NCI-H1092 treated with DMSO at 0.1 percent for 48 hours (cell line): Measurements from ENCODE around the gene HMGXB3.

Experiments used
- DNase-seq: peaks from one replicate; lab custom pipeline; 2025; lab: John Stamatoyannopoulos, UW

Gene HMGXB3

DNA sequence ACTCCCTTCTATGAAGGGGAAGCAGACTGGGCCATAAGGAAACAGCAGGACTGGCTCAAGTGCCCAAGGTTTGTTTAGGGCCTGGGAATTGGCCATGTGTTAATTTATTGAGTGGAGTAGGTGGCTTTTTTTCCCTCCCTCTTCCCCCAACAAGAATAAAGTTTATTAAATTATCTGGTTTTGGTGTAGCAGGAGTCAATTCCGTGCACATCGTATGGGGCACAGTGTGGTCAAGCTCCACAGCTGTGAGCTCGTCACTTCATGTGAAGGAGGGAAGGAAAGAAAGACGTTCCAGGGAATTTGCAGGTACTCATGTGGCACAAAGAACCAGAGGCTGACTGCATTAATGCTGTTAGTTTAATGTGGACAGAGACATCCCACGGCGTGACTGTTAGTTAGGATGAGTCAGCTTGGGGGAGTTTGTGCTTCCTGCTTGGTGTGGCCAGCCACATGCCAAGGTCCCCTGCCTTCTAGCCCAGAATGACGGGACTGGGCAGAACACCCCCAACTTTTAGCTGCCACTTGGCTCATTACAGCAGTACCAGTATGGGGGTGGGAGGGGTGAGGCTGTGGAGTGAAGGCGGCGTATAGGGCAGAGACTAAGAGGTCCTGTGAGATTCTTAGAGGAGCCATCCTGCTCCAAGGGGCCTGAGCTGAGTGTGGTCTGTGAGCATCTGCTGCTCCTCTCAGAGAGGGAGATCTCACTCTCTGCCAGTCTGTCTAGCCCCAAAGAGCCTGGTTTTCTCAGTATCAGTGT is 52.6 kb downstream of the HMGXB3 start:
- no peak for DNase-seq

DNA sequence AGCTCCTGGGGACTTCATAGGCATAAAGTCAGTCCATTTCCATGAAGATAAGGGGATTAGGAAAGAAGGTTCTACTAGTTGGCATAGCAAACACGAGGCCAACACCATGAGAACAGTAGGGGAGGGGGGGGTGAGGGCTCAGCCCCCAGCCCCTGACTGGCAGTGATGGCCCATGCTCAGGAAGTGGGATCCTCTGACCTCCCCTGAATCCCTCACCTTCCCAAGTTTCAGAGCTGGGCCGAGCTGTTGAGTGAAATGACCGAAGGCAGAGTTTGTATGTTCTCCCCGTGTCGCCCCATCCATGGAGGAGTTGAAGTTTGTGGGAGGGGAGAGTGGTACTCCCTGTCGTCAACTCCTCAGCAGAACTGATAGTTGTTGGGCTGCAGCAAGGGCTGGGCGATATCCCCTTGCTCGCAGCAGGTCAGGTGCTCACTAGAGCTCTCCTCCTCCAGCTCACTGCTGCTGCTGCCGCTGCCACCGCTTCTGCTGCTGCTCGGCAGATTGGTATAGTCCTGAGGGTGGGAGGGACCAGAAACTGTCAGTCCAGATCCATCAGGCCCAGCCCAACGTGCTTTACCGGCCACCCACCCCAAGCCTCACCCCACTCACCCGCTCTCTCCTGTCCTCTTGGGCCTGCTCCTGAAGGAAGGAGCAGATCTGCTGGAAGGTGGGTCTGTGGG is 53.3 kb downstream of the HMGXB3 start:
- DNase-seq = no peak

DNA sequence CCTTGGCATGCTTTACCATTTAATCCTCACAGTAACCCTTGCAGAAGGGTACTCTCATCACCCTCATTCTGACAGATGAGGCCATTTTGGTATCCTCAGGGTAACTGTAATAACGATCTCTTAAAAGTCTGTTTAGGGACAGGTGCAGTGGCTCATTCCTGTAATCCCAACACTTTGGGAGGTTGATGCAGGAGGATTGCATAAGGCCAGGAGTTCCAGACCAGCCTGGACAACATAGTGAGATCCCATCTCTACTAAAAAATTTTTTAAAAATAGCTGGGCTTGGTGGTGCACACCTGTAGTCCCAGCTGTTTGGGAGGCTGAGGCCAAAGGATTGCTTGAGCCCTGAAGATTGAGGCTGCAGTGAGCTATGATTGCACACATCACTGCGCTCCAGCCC is 54.0 kb downstream of the HMGXB3 start:
- DNase-seq = no peak

DNA sequence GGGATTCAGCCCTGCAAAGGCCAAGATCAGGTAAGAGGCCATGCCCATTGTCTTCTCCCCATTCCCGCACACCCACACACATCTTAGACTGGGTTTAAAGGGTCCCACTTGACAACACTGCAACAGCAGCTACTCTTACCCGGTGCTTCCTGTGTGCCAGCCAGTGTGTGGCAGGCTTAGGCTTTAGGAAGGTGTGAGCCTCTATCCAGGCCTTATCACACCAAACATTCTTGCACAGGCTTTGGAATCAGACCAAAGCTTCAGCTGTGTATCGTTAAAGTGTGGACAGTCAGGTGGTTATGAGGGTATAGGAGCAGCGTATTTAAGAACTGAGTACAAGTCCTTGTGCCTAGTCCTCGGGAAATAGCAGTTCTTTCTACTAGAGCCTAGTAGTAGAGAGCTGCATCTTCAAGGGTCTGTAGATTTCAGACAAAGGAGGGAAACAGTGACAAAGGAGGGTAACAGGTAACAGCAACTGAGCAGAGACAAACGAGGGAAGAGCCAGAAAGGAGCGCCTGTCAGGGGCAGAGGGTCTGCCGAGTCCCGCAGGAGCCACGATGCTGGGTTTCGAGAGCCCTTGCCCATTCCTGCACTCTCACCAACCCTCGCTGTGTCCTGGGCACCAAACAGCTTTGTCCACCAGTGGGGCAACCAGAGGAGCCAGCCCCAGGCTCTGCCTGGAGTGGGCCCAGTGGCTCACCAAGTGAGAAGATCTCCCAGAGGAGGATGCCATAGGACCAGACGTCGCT is 55.0 kb downstream of the HMGXB3 start:
- no peak for DNase-seq

DNA sequence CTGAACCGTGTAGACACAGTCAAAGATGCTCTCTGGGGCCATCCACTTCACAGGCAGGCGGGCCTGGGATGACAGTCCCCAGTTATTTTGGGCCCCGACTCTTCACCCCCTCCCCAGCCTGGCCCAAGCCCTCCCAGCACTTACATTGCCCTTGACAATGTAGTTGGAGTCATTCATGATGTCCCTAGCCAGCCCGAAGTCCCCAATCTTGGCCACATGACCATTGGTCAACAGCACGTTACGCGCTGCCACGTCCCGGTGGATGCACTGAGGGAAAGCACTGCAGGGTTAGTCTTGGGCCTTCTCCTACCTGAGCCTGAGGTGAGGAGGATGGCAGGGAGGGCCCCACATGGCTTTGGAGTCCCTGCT is 55.5 kb downstream of the HMGXB3 start:
- DNase-seq = no peak

DNA sequence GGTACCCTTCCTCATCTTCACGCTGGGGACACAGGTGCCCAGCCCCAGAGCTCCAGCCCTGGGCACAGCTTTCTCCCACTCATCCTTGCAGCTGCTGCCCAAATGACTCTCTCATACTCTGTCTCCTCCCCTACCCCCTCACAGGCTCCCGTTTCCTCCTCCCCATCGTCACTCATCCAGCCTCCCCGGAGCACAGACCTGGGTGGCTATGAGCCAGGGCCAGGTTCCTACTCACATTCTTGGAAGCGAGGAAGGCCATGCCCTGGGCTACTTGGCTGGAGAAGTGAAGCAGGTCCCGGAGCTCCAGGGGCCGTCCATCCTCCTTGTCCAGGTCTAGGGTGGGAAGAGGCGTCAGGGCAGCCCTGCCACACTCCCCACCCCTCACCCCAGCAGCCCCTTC is 56.5 kb downstream of the HMGXB3 start:
- DNase-seq = no peak

DNA sequence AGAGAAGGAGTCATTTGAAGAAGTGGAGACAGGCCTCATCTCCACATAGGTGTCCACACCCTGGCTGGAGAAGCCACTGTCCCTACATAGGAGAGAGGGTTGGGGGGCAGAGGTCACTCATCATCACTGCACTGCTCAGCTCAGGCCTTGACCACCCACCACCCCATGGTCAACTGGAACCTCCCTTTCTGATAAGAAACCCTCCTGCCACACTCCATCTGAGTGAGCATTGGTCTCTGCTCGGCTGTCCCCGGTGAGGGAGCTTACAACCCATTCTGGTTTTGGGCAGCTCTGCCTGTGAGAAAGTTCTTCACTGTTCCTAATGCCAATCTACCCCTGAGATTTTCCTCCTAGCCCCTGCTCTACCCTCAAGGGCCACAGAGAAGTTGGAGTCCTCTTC is 57.0 kb downstream of the HMGXB3 start:
- DNase-seq = no peak

DNA sequence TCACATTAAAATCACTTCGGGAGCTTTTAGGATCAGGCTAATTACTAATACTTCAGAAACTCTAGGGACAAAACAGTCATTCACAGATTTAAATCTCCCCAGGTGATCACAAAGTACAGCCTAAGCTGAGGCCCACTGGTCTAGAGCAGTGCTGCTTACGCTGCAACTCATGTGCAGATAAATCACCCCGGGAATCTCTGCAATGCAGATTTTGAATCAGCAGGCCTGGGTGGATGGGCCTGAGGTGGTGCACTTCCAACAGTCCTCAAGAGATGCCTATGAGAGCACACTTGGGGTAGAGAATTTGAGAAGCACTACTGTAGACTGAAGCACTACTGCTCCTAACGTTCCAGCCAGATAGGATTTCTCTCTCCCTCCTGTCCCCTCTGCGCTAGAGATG is 57.5 kb downstream of the HMGXB3 start:
- DNase-seq = no peak

DNA sequence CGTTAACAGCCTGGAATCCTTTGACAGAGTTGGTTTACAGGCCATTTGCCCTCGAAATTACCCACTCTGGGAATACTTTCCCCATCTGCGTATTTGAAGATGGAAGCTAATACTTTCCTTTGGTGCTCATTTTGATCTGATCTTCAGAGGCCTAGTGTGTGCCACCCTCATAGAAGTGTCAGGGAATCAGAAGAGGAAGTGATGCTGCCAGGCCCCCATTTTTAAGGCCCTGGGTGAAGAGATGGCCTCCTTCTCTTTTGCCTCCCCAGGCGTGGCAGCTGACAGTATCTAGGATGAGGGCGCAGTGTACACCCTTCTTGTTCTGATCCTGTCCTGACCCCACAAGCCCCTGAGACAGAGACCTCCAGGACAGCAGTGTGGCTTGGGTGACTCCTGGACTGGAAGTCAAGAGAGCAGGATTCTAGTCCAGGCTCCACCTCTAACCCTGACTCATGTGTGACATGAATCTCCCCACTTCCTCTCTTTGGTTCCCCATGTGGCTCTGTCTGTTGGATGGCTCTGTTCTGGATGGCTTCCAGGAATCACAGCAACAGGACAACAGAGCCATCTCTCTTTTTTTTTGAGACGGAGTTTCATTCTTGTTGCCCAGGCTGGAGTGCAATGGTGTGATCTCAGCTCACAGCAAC is 58.1 kb downstream of the HMGXB3 start:
- no peak for DNase-seq

DNA sequence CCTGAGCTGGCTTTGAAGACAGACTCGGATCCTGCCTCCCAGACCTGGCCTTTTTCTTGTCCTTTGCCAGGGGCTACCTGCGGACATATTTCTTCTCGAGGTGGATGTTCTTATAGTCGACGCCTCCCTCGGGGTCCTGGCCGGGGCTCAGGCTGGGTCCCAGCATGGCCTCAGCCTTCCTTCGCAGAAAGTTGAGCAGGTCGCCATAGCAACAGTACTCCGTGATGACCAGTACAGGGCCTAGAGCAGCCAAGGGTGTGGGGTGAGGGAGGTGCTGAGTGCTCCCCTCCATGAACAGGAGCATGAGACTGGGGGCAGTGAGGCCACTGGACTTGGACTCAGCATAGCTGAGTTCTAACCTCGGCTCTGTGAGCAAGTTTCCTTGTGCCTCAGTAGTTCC is 59.1 kb downstream of the HMGXB3 start:
- DNase-seq = no peak

DNA sequence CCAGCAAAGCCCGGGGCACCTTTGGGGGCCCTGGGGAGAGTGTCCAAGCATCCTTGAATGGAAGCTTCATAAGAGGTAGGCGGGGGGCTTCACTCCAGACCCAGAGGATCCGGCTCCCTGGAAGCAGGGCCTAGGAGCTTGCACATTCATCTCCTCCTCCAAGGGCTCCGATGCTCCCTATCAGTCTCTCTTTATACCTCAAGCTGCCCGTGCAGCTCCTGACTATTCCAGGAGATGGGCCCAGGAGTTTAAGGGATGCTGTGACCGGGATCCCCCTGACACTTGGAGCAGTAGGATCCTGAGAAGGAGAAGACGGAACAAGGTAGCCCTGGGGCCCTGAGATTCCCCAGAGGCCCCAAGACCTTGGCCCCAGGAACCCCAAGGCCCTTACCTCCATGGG is 59.9 kb downstream of the HMGXB3 start:
- no peak for DNase-seq

DNA sequence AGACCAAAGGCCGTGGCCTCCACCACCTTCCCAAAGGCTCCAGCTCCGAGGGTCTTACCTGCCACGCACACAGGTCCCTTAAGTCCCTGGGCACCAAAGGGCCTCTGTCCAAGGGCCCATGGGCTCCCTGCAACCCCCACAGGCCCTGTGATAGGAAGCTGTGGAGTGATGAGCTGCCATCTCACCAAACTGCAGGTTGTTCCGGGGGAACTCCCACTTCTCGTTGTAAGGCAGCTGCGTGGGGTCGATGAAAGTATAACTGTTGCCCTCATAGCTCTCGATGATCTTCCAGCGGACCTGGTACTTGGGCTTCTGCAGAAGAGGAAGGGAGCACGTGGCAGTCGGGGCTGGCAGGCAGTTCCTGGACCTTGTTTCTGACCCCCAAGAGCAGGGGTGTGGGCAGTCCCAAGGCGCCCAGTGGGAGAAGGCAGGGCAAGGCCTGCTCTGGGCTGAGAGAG is 61.0 kb downstream of the HMGXB3 start:
- no peak for DNase-seq

DNA sequence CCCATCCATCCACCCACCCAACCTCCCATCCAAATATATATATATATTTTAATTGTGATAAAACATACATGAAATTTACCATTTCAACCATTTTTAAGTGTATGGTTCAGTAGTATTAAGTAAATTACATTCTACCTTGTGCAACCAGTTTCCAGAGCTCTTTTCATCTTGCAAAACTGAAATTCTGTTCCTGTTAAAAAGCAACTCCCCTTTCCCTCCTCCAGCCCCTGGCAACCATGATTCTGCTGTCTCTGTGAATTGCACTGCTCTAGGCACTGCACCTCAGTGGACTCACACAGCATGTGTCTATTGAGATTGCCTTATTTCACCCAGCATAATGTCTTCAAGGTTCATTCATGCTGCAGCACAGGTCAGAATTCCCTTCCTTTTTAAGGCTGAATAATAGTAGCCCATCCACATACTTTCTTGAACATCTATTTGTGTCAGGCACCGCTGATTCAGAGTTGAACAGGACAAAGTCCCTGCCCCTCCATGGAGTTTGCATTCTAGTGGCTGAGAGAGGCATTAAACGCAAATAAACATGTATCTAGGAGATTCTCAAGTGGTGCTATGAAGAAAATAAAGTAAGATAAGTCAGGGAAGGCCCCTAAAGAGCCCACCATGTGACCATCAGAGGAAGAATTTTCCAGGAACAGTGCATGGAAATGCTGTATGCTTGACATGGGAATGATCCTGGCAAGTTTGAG is 61.8 kb downstream of the HMGXB3 start:
- DNase-seq = no peak

DNA sequence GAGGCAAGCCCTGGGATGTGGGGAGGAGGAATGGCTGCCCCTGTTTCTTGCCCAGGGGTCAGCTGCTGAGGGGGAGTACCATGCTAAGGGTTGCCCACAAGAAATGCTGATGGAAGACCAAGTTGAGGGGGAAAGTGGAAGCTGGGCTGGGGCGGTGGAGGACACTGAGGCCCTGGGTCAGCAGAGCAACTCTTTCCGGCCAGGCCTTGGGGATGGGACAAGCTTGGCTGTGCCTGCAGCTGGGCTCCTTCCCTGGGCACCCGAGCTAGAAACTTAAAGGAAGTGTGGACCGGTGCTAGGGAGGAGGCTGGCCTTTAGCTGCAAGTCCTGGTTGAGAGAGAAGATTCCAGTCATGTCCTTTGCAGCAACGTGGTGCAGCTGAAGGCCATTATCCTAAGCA is 63.1 kb downstream of the HMGXB3 start:
- no peak for DNase-seq

DNA sequence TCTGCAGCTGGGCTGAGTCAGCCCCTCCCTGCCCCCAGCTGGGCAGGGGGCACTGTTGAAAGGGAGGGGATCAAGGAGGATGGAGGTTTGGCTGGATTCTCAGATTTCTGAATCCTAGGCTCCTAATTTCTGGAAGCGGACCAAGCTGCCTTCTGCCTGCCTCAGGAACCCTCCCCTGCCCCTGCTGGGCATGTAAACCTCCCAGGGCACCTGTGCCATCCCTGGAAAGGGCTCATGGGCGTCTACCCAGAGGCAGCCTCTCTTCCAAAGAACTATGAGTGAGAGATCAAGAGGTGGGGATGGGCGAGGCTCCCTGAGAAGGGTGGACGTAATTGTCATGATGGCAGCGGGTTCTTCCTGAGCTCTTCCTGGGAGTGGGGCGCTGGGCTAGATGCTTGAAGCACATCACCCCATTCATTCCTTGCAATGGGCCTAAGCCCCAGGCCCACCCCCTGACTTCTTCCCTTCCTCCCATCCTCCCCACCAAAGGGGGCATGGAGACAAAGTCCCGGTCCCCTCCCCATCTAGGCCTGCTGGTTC is 64.2 kb downstream of the HMGXB3 start:
- DNase-seq = no peak

DNA sequence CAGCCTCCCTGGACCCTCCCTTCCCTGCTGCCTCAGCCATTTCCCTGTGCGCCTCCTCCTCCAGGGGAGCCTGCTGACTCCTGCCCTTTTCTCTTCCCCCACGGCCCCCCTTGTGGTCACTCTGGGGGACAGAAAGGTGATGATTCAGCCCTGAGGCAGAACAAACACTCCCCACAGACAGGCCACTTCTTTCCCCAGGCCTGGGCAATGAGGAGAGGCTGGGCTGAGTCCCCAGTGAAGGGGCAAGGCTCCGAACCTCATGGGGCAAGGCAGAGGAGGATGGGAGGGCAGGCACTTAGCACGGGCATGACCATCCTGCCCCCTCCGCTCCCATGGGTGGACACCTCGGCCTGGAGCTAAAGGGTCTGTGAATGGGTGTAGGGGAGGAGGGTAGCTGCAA is 64.8 kb downstream of the HMGXB3 start:
- DNase-seq = no peak

DNA sequence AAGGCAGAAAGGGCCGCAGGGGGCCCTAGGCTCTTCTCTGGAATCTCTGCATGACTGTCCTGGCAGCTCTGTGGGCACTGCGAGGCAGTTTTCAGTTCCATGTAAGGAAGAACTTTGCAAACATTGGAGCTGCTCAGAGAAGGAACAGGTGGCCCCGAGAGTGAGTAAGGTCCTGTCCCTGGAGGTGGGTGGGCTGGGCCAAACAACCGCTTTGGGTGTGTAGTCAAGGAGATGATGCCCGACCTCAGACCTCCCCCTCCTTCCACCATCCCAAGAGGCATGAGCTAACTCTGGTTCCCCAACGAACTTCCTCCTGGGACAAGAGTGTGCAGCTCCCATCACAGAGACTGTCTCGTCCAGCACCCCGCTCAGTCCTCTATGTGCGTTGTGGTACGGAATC is 65.3 kb downstream of the HMGXB3 start:
- no peak for DNase-seq

DNA sequence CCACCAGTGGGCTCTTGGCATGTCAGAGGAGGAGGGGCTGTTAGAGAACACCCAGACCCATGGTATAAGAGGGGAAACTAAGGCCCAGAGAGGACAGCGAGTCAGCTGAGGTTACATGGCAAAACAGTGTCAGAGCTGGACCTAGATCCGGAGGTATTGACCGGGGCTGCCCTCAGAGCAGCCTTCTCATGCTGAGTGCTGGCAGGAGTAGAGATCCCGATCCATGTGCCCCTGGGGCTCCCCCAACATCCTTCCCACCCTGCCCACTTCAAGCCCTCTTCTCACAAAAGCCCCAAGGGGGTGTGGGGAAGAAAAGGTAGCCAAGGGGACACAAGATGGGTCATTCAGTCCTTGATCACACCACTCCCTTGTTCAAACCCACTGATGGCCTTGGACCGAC is 65.9 kb downstream of the HMGXB3 start:
- no peak for DNase-seq

DNA sequence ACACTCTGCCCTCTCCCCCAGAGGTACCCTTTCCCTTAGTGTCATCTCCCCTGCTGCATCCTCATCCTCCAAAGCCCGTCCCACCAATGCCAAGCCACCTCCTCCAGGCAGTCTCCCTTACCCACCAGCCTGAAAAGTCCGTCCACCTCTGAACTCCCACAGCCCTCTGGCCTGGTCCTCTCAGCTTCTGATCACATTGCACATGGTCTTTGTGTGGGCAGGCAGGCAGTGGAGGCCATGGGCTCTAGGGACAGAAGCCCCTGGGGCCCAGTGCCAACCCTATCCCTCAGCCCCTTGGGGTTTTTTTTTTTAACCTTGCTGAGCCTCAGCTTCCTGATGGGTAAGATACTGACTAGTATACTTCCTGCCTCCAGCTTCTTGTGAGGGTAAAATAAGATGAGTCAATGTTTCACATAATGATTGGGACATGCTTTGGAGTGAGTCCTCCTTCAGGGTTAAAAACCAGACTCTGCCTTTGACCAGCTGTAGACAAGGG is 66.4 kb downstream of the HMGXB3 start:
- no peak for DNase-seq

DNA sequence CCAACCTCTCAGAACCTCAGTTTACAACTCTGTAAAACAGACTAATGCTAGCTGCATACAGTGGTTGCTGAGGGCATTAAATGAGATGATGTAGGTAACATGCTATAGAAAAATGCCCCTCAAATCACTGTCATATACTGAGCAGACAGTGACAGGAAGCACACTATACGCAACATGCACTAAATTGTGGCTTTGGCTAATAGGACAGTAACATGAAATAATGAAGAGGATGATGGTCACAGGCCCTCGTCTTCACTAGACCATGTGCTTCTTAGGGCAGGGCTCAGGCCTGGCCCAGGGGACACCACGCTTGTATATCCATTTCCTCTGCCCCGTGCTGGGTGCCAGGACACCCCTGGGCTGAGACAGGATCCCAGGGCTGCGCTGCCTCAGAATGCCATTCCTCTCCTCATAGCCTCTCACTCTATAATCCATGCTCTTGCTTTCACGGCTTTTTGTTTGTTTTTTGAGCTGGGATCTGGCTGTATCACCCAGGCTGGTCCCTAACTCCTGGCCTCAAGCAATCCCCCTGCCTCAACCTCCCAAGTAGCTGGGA is 66.9 kb downstream of the HMGXB3 start:
- DNase-seq = no peak

DNA sequence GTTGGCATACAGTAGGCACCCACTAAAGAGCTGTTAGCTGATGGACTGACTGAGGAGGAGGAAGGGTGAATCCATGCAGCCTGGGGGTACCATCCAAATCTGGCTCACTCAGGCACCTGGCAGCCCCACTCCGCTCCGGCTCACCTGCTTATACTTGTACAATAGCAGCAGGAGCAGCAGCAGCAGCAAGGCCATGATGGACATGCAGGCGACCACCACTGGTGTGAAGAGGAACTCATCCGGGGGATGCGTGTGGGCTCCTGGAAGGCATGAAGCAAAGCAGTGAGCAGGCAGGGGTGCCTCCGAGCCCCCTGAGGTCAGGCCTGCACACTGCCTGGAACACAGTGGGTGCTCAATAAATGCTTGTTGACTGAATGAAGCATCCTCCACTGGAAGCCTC is 67.5 kb downstream of the HMGXB3 start:
- no peak for DNase-seq
